HG03139 (cell line): Measurements from ENCODE around the gene ARHGAP42.
"Not testable (repeated sequence)": the region's sequence is repeated elsewhere in the genome, so short reads cannot be mapped to it uniquely, and the experiment has no call there.

Experiments used
- ATAC-seq: cut with Tn5 transposase; IDR thresholded peaks from one replicate; pipeline ENCODE4 v1.9.1; 2021; ENCODE audit not compliant: unreplicated experiment

ARHGAP42 gene

DNA sequence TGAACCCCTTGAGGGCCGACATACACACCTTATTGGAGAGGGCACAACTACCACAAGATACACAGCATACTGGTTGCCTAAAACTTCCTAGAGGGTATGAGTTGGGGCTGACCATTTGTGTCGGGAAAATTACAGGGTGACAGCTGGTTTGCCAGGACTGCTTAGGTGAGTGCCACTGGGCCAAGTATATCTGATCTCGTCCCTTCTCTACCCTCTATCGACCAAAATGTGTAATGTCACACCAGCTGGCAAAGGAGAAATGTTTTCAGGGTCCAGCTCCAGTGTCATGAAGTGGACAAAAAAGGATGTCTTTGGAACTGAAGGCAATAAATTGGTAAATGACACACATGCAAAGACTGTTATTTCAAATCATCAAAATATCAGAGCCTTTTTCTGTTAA lies 316.4 kb downstream of the ARHGAP42 start:
- no peak for ATAC-seq

DNA sequence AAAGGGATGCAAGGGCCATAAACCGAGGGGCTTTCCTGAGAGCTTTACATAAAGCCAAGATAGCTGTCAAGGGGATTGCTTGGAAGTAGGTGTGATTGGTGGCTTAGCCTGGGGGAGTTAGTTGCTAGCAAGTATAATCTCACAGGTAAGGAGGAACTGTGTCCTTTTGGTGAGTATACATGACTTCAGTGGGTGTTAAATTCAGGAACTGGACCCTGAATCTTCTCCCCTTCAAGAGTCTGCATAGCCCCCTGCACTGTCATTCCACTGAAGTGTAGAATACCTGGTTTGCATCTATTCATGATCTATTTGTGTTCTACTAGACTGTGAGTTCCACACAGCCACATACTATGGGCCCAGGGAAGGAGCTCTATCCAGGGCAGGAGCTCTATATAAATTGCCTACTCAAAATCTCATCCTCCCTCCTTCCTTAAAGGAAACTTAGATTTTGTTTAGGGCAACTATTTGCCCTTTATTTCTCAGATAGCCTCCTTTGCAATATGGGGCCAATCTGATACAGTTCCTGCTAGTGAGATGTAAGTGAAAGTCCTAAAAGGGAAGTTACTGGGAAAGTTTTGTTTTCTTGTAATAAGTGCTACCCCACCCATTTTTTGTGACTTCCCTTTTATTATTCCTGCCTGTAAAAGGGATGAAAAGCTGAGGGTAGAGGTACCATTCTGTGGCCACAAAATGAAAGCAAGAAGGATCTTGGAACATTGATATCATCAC lies 322.0 kb downstream of the ARHGAP42 start:
- ATAC-seq, result no peak

DNA sequence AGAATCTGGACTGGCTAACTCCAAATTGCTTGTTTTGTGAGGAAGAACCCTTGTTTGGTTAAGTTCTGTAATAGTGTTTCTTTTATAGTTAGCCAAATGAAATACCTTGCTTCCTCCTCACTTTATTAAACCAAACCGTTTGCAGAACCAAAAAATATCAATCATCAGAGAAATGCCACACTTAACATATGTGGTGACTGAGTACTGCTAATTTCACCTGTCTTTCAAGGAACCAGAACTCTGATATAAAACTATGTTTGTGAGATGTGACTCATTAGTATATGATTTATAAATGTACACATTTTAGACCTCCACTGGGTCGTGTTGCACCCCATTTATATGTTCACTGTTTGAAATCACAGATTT lies 322.6 kb downstream of the ARHGAP42 start:
- no peak for ATAC-seq

DNA sequence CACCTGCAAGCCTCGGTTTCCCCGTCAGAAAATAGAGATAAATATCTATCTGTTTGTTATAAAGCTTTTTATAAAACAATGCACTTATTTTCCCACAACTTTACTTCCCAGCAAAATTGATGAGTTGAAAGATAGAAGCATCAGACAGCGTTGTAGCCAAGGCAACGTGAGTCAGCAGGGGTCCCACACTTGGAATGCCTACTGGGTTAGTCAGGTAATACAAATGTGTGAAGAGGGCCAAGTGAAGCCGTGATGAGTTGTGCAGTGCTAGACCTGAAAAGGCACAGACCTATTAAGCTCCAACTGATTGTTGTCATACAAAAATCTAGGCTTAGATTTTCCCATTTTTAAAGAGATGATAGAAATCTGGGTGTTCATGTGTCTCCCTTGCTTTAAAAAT lies 323.8 kb downstream of the ARHGAP42 start:
- ATAC-seq, result no peak

DNA sequence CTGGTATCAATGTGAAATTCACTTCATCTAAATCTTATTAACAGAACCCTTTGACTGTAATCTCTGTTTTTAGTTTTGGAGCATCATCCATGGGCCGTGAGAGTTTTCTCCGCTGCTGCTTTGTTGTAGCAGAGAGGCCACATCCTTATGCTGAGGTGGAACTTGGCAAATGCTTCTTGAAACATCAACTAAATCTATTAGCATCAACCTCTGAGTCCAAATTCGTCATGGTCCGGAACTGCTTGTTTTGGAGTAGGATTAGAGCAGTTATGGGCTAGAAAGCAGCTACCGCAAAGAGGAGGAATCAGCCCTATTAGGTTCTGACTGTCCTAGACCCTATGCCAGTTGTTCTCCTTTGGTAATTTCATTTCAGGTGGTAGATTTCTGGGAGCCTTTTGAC lies 324.8 kb downstream of the ARHGAP42 start:
- no peak for ATAC-seq

DNA sequence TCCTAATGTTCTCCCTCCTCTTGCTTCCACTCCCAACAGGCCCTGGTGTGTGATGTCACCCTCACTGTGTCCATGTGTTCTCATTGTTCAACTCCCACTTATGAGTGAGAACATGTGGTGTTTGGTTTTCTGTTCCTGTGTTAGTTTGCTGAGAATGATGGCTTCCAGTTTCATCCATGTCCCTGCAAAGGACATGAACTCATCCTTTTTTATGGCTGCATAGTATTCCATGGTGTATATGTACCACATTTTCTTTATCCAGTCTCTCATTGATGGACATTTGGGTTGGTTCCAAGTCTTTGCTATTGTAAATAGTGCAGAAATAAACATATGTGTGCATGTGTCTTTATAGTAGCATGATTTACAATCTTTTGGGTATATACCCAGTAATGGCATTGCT lies 326.6 kb downstream of the ARHGAP42 start:
- ATAC-seq, result not testable (repeated sequence)

DNA sequence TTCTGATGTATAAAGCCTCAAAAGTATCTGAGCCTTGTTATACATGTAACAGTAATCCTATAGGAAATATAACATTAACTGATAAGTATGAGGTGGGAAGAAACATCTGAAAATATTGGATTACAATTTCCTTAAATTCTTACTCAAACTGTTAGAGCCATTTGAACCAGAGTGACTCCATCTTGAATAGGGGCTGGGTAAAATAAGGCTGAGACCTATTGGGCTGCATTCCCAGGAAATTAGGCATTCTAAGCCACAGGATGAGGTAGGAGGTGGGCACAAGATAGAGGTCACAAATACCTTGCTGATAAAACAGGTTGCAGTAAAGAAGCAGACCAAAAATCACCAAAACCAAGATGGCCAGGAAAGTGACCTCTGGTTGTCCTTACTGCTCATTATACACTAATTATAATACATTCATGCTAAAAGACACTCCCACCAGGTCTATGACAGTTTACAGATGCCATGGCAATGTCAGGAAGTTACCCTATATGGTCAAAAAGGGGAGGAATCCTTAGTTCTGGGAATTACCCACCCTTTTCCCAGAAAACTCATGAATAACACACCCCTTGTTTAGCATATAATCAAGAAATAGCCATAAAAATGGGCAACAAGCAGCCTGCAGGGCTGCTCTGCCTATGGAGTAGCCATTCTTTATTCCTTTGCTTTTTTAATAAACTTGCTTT lies 327.7 kb downstream of the ARHGAP42 start:
- no peak for ATAC-seq

DNA sequence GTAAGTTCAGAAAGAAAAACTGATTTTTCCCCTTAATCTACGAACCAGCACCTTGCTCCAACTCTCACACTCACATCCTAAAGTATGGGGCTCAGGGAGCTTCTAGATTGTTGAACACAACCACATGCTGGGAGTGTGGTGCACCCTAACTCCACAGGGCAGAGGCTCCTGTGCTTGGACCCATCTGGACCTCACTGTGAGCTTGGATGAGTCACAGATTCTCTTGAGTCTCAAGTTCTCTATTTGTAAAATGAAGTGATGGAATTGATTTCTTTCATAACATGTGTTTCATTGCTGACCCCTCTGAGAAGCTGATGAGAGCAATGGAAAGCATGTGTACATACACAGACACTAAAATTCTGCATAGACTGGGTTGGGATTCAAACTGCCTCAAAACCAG lies 332.8 kb downstream of the ARHGAP42 start:
- ATAC-seq, result no peak

DNA sequence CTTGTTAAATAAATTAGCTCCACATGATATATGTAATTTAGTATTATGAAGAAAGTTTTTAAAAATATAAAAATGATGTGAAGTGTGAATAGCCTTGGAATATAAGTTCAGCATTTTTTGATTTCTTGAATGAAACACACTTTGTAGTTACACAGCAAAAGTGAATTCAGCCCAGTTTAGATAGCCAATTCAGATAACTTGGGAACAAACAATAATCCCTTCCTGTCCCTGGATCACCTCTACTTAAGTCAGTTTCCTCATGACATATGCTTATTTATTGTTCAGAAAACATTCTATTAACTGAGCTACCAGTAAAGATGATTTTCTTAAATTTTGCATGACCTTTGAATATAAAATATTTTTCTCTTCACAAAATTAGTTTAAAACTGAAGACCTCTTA lies 335.2 kb downstream of the ARHGAP42 start:
- no peak for ATAC-seq

DNA sequence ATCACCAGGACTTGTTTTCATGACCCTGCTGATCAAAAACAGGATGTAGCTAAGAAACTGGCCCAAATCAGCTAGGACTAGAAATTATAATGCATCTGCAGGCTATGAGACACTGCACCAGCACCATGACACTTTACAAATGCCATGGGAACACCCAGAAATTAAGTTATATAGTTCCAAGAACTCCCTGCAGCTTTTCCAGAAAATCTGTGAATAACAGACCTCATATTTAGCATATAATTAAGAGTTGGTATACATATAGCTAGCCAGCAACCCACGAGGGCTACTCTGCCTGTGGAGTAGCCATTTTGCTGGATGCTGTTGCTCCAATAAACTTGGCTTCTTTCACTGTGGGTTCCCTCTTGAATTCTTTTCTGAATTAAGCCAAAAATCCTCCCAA lies 341.6 kb downstream of the ARHGAP42 start:
- ATAC-seq, result no peak

DNA sequence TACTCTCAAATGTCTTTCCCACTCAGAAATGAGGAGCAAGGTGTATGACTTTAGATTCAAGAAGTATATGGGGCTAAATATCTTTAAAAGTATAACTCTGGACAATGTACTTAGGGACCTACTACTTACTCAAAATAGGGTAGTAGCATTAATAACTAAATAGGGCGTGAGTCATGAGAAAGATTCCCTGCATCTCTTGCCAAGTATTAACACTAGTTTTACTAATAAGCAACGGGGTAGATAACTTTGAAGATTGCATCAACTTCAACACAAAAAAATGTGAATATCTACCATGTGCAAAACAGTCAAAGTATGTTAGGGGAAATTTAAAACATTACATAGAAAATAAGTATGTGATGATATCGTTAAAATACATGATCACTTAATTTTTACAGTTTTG lies 342.9 kb downstream of the ARHGAP42 start:
- ATAC-seq, result no peak

DNA sequence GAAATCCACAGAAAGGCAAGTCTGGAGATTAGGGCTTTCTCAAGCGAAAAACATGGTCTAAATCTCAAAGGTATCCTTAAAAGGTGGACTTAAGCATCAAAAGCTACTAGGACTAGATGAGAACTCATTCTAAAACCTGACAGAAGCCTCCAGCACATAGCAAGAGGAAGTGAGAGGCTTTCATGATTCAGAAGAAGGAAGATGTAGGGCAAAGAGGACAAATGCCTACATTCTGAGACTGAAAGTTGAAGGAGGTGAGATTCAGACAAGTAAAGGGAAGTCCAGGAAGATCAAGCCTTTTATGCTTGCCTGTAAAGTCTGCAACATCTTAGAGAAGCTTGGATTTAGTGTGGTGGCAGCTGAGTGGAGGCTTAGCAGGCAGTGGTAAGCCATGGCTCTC lies 343.6 kb downstream of the ARHGAP42 start:
- ATAC-seq, result no peak

DNA sequence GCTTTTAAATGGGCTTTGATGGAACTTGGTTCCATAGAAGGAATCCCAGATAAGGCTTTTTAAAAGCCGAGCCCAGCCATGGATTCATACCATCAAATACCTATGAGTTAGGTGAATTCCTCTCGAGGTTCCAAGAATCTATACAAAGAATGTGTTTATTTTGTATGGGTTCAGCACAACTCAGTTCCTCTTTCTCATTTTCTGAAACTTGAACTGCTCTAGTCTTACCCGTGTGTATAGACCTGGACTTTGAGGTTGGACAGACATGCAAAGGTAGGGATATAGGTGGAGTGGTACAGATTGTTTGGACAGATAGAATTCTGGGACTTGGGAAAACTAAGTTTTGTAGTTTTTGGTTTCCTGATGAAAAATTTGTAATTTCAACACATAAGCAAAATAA lies 344.6 kb downstream of the ARHGAP42 start:
- ATAC-seq, result no peak

DNA sequence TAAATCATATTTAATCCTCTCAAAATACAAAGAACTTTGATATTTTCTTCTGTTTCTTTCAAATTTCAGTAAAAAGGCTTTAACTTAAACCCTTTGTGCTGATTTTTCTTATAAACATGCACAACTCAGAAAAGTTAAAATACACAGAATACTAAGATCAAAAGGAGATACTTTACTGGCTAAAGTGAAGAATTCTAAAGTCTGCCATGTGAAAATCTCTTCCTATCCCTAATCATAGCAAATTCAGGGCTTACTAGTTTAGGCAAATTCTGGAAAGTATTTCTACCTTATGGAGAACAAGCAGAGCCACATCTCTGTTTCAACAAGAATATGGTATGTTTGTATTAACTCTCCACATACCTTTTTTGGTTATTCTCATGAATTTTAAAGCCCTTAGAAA lies 345.9 kb downstream of the ARHGAP42 start:
- ATAC-seq, result no peak

DNA sequence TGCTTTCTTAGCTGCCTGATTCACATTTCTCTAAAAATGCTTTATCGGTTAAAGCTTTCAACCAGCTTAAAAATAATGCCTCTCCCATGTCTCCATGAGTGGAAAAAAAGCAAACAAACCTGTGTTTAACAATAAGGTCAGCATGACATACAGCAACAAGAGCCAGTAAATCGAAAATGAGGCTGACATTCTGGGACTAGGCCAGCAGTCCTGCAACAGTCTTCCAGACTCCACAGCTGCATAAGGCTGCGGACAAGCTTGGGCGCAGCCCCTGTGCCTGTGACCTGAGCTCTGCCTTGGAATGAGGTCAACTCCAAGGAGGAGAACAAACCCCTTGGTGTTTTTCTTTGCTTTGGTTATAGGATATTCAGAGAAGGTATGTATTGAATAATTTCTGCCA lies 347.0 kb downstream of the ARHGAP42 start:
- ATAC-seq, result no peak

DNA sequence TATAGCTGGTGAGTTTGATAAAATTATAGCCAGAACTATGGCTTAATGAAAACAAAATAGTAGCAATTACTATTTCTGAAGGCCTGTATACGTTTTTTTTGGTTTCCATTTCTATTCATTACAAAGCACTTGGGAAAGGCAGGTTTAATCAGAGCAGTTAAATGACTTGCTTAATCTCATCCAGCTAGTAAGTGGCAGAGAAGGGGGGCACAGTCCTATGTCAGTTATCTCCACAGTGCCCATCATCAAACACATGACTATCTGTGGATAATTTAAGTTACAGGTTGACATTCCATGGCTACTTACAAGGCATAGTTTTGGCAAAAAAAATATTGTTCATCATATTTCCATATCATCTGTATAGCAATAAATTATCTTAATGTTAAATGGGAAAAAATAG lies 348.8 kb downstream of the ARHGAP42 start:
- ATAC-seq, result no peak
